Immature natural killer cell (primary cell): ENCODE measurements around the gene MAPK8. TPM values are rescaled to one million over a fixed set of nuclear protein-coding genes. Genes with fewer than 3 reads are reported as not detected.

Experiments used
- DNase-seq, 3 donors: peaks; one replicate each; pipeline ENCODE4 v3.0.0; 2022; ENCODE audit warnings: mixed read lengths in 1 of 3
- H3K27ac Mint-ChIP-seq, 6 donors: one replicate each; pipeline ENCODE4 v1.8.0; 2020; ENCODE audit warnings: mixed read lengths in 6 of 6, mild to moderate bottlenecking in 5 of 6, inconsistent platforms in 4 of 6, moderate library complexity in 3 of 6
- H3K27me3 Mint-ChIP-seq, 3 donors: one replicate each; pipeline ENCODE4 v1.8.0; 2020 to 2021; ENCODE audit warnings: low read depth in 3 of 3, mild to moderate bottlenecking in 3 of 3, mixed read lengths in 3 of 3, moderate library complexity in 3 of 3, inconsistent platforms in 1 of 3
- H3K36me3 Mint-ChIP-seq, 3 donors: one replicate each; pipeline ENCODE4 v1.8.0; 2020; ENCODE audit warnings: mixed read lengths in 3 of 3, inconsistent platforms in 2 of 3, mild to moderate bottlenecking in 2 of 3
- H3K4me1 Mint-ChIP-seq, 2 donors: one replicate each; pipeline ENCODE4 v1.8.0; 2020; ENCODE audit warnings: inconsistent platforms in 2 of 2, mild to moderate bottlenecking in 2 of 2, mixed read lengths in 2 of 2, moderate library complexity in 1 of 2
- H3K4me3 Mint-ChIP-seq, 5 donors: one replicate each; pipeline ENCODE4 v1.8.0; 2020; ENCODE audit warnings: mild to moderate bottlenecking in 5 of 5, mixed read lengths in 5 of 5, inconsistent platforms in 3 of 5, moderate library complexity in 3 of 5
- H3K9me3 Mint-ChIP-seq, 6 donors: one replicate each; pipeline ENCODE4 v1.8.0; 2020; ENCODE audit warnings: mild to moderate bottlenecking in 6 of 6, mixed read lengths in 6 of 6, inconsistent platforms in 4 of 6, moderate library complexity in 3 of 6
- polyA plus RNA-seq, 3 donors: library from polyadenylated mRNA; unstranded; fragments of 300-500 nt; fragmentation: Illumina TruSeq; gene quantifications; one replicate each; pipeline ENCODE4 v1.2.3, GENCODE V29; 2021

Gene MAPK8
- polyA plus RNA-seq, 3 donors from 2014 or later = 14.2 to 20.9 (median 19.5) TPM

- Mint-ChIP-seq H3K27ac (no peak overlapping the region), H3K9me3 (no peaks in the 10 kb centered on the region), H3K36me3 (no peaks in the 10 kb centered on the region), H3K4me3 (no peak overlapping the region), H3K4me1 (peaks cover 19 to 30% of the 10 kb centered on the region in 2 donors), H3K27me3 (peaks cover 0 to 1% (median 0%) of the 10 kb centered on the region in 3 donors)
- no peak for DNase-seq
Measured at GRCh38 chr10:48358162-48358561, 51.7 kb downstream of the MAPK8 start.

- peaks cover 22 to 36% of the 10 kb centered on the region in 2 donors for H3K4me1 Mint-ChIP-seq
- H3K27me3 Mint-ChIP-seq = peaks cover 0 to 1% (median 0%) of the 10 kb centered on the region in 3 donors
- H3K27ac Mint-ChIP-seq = no peak overlapping the region
- no peak overlapping the region for H3K4me3 Mint-ChIP-seq
- H3K36me3 Mint-ChIP-seq = no peaks in the 10 kb centered on the region
- H3K9me3 Mint-ChIP-seq = no peaks in the 10 kb centered on the region
- no peak for DNase-seq
Measured at GRCh38 chr10:48358838-48359237, 52.4 kb downstream of the MAPK8 start.

- Mint-ChIP-seq H3K36me3 (no peaks in the 10 kb centered on the region), H3K27me3 (peaks cover 0 to 1% (median 0%) of the 10 kb centered on the region in 3 donors), H3K9me3 (no peaks in the 10 kb centered on the region), H3K4me3 (no peak overlapping the region), H3K4me1 (peaks cover 19 to 34% of the 10 kb centered on the region in 2 donors), H3K27ac (peak overlapping the region in 2 of 6 donors; percentile 9 to 10)
- no peak for DNase-seq
Measured at GRCh38 chr10:48361176-48361575, 54.7 kb downstream of the MAPK8 start.

- Mint-ChIP-seq H3K4me1 (peaks cover 6 to 20% of the 10 kb centered on the region in 2 donors), H3K36me3 (no peaks in the 10 kb centered on the region), H3K27ac (no peak overlapping the region), H3K4me3 (no peak overlapping the region), H3K9me3 (no peaks in the 10 kb centered on the region), H3K27me3 (peaks cover 0 to 1% (median 0%) of the 10 kb centered on the region in 3 donors)
- peak; percentile 13 to 34 (median 22) for DNase-seq
Measured at GRCh38 chr10:48363617-48364355, 57.3 kb downstream of the MAPK8 start.

GRCh38 chr10:48364659-48365405 is 58.4 kb downstream of the MAPK8 start:
- peaks cover 0 to 1% (median 0%) of the 10 kb centered on the region in 3 donors for H3K27me3 Mint-ChIP-seq
- H3K4me3 Mint-ChIP-seq = no peak overlapping the region
- no peaks in the 10 kb centered on the region for H3K9me3 Mint-ChIP-seq
- DNase-seq = no peak
- H3K4me1 Mint-ChIP-seq = peaks cover 5 to 16% of the 10 kb centered on the region in 2 donors
- H3K27ac Mint-ChIP-seq = no peak overlapping the region
- no peaks in the 10 kb centered on the region for H3K36me3 Mint-ChIP-seq

- H3K4me1 Mint-ChIP-seq = peaks cover 5 to 16% of the 10 kb centered on the region in 2 donors
- H3K27ac Mint-ChIP-seq = no peak overlapping the region
- H3K36me3 Mint-ChIP-seq = no peaks in the 10 kb centered on the region
- no peaks in the 10 kb centered on the region for H3K27me3 Mint-ChIP-seq
- H3K9me3 Mint-ChIP-seq = no peaks in the 10 kb centered on the region
- no peak for DNase-seq
- H3K4me3 Mint-ChIP-seq = no peak overlapping the region
Measured at GRCh38 chr10:48365668-48366067, 59.2 kb downstream of the MAPK8 start.

GRCh38 chr10:48366261-48366660 is 59.8 kb downstream of the MAPK8 start:
- Mint-ChIP-seq H3K36me3 (no peaks in the 10 kb centered on the region), H3K4me3 (no peak overlapping the region), H3K4me1 (peaks cover 5 to 16% of the 10 kb centered on the region in 2 donors), H3K27ac (no peak overlapping the region), H3K9me3 (no peaks in the 10 kb centered on the region), H3K27me3 (no peaks in the 10 kb centered on the region)
- DNase-seq = no peak

GRCh38 chr10:48369501-48369900 is 63.0 kb downstream of the MAPK8 start:
- no peaks in the 10 kb centered on the region for H3K36me3 Mint-ChIP-seq
- H3K4me1 Mint-ChIP-seq = peaks cover 6 to 8% of the 10 kb centered on the region in 2 donors
- no peak overlapping the region for H3K4me3 Mint-ChIP-seq

GRCh38 chr10:48377751-48378530 is 71.5 kb downstream of the MAPK8 start:
- no peak overlapping the region for H3K4me3 Mint-ChIP-seq
- DNase-seq = no peak
- no peaks in the 10 kb centered on the region for H3K4me1 Mint-ChIP-seq
- H3K27ac Mint-ChIP-seq = peak overlapping the region in 1 of 6 donors; percentile 23
- H3K27me3 Mint-ChIP-seq = peaks cover 0 to 2% (median 0%) of the 10 kb centered on the region in 3 donors
- H3K9me3 Mint-ChIP-seq = peaks cover 0 to 6% (median 4%) of the 10 kb centered on the region in 6 donors
- peaks cover 0 to 3% (median 0%) of the 10 kb centered on the region in 3 donors for H3K36me3 Mint-ChIP-seq

More at GRCh38 chr10:48369501-48369900, 63.0 kb downstream of the MAPK8 start:
- Mint-ChIP-seq H3K27me3 (no peaks in the 10 kb centered on the region), H3K9me3 (no peaks in the 10 kb centered on the region), H3K27ac (no peak overlapping the region)
- no peak for DNase-seq

- Mint-ChIP-seq H3K27ac (no peak overlapping the region), H3K9me3 (peaks cover 0 to 6% (median 4%) of the 10 kb centered on the region in 6 donors)
Measured at GRCh38 chr10:48378675-48379074, 72.2 kb downstream of the MAPK8 start.

GRCh38 chr10:48381971-48382370 is 75.5 kb downstream of the MAPK8 start:
- peaks cover 0 to 4% (median 1%) of the 10 kb centered on the region in 6 donors for H3K9me3 Mint-ChIP-seq
- no peak for DNase-seq
- H3K4me1 Mint-ChIP-seq = peaks cover 4 to 18% of the 10 kb centered on the region in 2 donors
- H3K27me3 Mint-ChIP-seq = peaks cover 0 to 2% (median 0%) of the 10 kb centered on the region in 3 donors
- peaks cover 0 to 3% (median 0%) of the 10 kb centered on the region in 3 donors for H3K36me3 Mint-ChIP-seq
- H3K4me3 Mint-ChIP-seq = no peak overlapping the region
- H3K27ac Mint-ChIP-seq = no peak overlapping the region

More at GRCh38 chr10:48378675-48379074, 72.2 kb downstream of the MAPK8 start:
- H3K4me1 Mint-ChIP-seq = no peaks in the 10 kb centered on the region
- no peak for DNase-seq
- no peak overlapping the region for H3K4me3 Mint-ChIP-seq
- peaks cover 0 to 2% (median 0%) of the 10 kb centered on the region in 3 donors for H3K27me3 Mint-ChIP-seq
- H3K36me3 Mint-ChIP-seq = peaks cover 0 to 3% (median 0%) of the 10 kb centered on the region in 3 donors

- H3K36me3 Mint-ChIP-seq = peaks cover 0 to 3% (median 0%) of the 10 kb centered on the region in 3 donors
- peaks cover 0 to 4% (median 1%) of the 10 kb centered on the region in 6 donors for H3K9me3 Mint-ChIP-seq
- H3K4me3 Mint-ChIP-seq = no peak overlapping the region
- no peak for DNase-seq
- no peak overlapping the region for H3K27ac Mint-ChIP-seq
- peaks cover 0 to 2% (median 0%) of the 10 kb centered on the region in 3 donors for H3K27me3 Mint-ChIP-seq
- H3K4me1 Mint-ChIP-seq = peaks cover 7 to 26% of the 10 kb centered on the region in 2 donors
Measured at GRCh38 chr10:48382982-48383381, 76.5 kb downstream of the MAPK8 start.

- Mint-ChIP-seq H3K9me3 (peaks cover 0 to 4% (median 1%) of the 10 kb centered on the region in 6 donors), H3K27ac (no peak overlapping the region), H3K4me3 (no peak overlapping the region)
Measured at GRCh38 chr10:48383393-48383792, 76.9 kb downstream of the MAPK8 start.

More at GRCh38 chr10:48383393-48383792, 76.9 kb downstream of the MAPK8 start:
- H3K36me3 Mint-ChIP-seq = peaks cover 0 to 3% (median 0%) of the 10 kb centered on the region in 3 donors
- peaks cover 0 to 2% (median 0%) of the 10 kb centered on the region in 3 donors for H3K27me3 Mint-ChIP-seq
- no peak for DNase-seq
- H3K4me1 Mint-ChIP-seq = peaks cover 7 to 27% of the 10 kb centered on the region in 2 donors
